ENCODE measurements around the gene AUTS2. TPM values are rescaled to one million over a fixed set of nuclear protein-coding genes. Genes with fewer than 3 reads are reported as not detected.

AUTS2 gene
- total and polyA plus RNA-seq, 4 donors = 4.9 to 24.4 (median 7.0) TPM

DNA sequence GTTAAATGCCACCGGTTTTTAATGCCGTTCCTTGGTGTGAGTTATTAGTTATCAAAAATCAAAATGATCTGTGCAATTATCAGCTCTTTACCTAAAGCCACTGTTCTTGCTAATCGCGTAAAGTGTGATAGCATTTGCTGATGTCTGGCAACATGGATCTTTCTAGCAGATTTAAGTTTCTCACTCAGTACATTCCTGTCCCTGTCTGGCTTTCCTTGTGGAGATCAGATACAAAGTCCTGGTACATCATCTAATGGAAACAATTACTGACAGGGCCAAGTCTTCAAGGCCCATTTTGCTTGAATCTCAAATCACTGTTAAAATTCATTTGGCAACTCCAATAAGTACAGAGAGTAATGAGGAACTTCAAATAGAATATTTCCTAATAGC, 755.7 kb downstream of the AUTS2 start:
- H3K9ac ChIP-seq (ENCODE audit: low read depth in 1 of 2, low read length in 2 of 2) = no peak overlapping the region
- H3K9me3 ChIP-seq (ENCODE audit: control insufficient read depth in 4 of 4, low read length in 3 of 4) = no peaks in the 10 kb centered on the region
- H3K27ac ChIP-seq (ENCODE audit: low read depth in 1 of 2, low read length in 2 of 2) = no peak overlapping the region
- TF ChIP-seq REST (IDR thresholded peaks at IDR 0.05) = no peak
- H3K4me3 ChIP-seq (ENCODE audit: low read depth in 1 of 3, low read length in 3 of 3) = no peak overlapping the region
- no peaks in the 10 kb centered on the region for H3K4me1 ChIP-seq (ENCODE audit: control insufficient read depth in 4 of 4, insufficient read depth in 4 of 4, low read length in 3 of 4)
- no peak for DNase-seq (ENCODE audit: low spot score)
- 91% methylated on average over 4 of the region's 4 CpGs for WGBS
- no peaks in the 10 kb centered on the region for H3K36me3 ChIP-seq (ENCODE audit: control insufficient read depth in 4 of 4, insufficient read depth in 3 of 4, low read depth in 1 of 4, low read length in 3 of 4)
- H3K27me3 ChIP-seq (ENCODE audit: control insufficient read depth in 4 of 4, insufficient read depth in 4 of 4, low read length in 3 of 4) = no peaks in the 10 kb centered on the region

DNA sequence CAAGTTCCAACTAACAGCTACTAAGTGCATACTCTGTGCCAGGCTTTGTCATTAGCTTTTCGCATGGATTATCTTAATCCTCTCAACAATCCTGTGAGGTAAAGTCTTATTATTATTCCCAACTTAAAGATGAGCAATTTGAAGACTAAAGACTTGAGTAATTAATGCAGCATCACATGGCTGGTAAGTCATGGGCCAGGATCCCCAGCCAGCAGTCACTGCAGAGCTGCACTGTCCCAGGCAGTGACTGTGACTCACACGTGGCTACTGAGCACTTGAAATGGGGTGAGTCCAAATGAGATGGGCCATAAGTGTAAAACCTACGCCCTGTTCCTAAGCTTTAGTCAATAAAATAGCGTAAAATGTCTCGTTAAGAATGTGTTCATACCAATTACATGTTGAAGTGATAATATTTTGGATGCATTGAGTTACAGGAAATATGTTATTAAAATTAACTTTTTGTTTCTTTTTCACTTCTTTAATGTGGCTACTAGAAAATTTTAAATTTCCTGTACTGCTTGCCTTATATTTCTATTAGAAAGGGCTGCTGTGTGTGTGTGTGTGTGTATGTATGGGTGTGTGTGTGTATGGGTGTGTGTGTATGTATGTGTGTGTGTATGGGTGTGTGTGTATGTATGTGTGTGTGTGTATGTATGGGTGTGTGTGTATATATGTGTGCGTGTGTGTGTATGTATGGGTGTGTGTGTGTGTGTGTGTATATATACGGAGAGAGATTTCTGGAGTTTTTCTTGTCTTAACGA, 756.3 kb downstream of the AUTS2 start:
- TF ChIP-seq HNF4G (IDR thresholded peaks at IDR 0.05) (no peak), FOXA2 (IDR thresholded peaks at IDR 0.05) (no peak)
- Histone ChIP-seq H3K36me3 (ENCODE audit: control insufficient read depth in 4 of 4, insufficient read depth in 3 of 4, low read depth in 1 of 4, low read length in 3 of 4) (no peaks in the 10 kb centered on the region), H3K27me3 (ENCODE audit: control insufficient read depth in 4 of 4, insufficient read depth in 4 of 4, low read length in 3 of 4) (no peaks in the 10 kb centered on the region), H3K27ac (ENCODE audit: low read depth in 1 of 2, low read length in 2 of 2) (no peak overlapping the region), H3K9me3 (ENCODE audit: control insufficient read depth in 4 of 4, low read length in 3 of 4) (no peaks in the 10 kb centered on the region), H3K4me1 (ENCODE audit: control insufficient read depth in 4 of 4, insufficient read depth in 4 of 4, low read length in 3 of 4) (no peaks in the 10 kb centered on the region), H3K9ac (ENCODE audit: low read depth in 1 of 2, low read length in 2 of 2) (no peak overlapping the region), H3K4me3 (ENCODE audit: low read depth in 1 of 3, low read length in 3 of 3) (no peak overlapping the region)
- no peak for DNase-seq (ENCODE audit: low spot score)
- WGBS = 91% methylated on average over 8 of the region's 8 CpGs

DNA sequence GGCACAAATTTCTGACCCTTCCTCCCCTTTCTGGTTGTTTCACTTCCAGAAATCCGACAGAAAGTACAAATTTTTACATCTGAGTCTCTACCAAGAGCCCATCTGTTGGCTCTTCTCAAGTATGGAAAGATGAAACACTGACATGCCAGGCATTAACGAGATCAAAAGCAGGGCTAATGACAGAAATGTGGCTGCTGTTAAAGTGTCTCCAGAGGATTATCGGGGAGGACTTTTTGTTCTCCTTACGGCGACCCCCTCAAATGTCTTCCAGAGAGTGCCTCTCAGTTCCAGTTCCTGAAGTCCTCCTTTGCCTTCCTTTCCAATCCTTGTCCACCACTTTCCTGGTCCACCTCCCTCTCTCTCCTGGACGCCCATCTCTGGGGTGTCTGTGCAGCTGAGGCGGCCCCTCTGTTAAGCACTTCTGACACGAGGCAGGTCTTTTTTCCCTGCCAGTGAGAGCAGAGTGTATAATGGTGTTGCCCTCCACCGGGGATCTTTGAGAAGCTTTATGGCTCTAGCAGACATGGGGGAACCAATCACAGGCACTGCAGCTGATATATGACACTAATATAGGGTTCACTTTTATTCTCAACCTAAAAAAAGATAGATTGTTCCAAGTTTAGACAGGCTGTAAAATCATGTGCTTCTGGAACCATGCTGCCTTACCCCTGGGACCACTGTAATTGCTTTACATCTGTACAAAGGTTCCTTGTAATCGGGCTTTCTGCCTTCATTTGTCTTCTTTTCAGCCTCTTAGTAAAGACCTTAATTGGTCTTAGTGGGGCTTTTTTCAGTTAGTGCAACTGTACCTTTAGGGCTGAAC, 757.1 kb downstream of the AUTS2 start:
- H3K9ac ChIP-seq (ENCODE audit: low read depth in 1 of 2, low read length in 2 of 2) = no peak overlapping the region
- 88% methylated on average over 10 of the region's 10 CpGs for WGBS
- H3K27ac ChIP-seq (ENCODE audit: low read depth in 1 of 2, low read length in 2 of 2) = no peak overlapping the region
- no peaks in the 10 kb centered on the region for H3K9me3 ChIP-seq (ENCODE audit: control insufficient read depth in 4 of 4, low read length in 3 of 4)
- H3K4me3 ChIP-seq (ENCODE audit: low read depth in 1 of 3, low read length in 3 of 3) = no peak overlapping the region
- no peaks in the 10 kb centered on the region for H3K36me3 ChIP-seq (ENCODE audit: control insufficient read depth in 4 of 4, insufficient read depth in 3 of 4, low read depth in 1 of 4, low read length in 3 of 4)
- H3K27me3 ChIP-seq (ENCODE audit: control insufficient read depth in 4 of 4, insufficient read depth in 4 of 4, low read length in 3 of 4) = no peaks in the 10 kb centered on the region
- TF ChIP-seq RAD21 (IDR thresholded peaks at IDR 0.05) (no peak), JUND (IDR thresholded peaks at IDR 0.05) (no peak), FOXA1 (IDR thresholded peaks at IDR 0.05) (no peak), RXRA (IDR thresholded peaks at IDR 0.05) (no peak), HNF4G (IDR thresholded peaks at IDR 0.05) (no peak), FOXA2 (IDR thresholded peaks at IDR 0.05) (no peak), TAF1 (conservative IDR thresholded peaks at IDR 0.05) (no peak)
- TF ChIP-seq, protein P1, sequence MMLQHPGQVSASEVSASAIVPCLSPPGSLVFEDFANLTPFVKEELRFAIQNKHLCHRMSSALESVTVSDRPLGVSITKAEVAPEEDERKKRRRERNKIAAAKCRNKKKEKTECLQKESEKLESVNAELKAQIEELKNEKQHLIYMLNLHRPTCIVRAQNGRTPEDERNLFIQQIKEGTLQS (IDR thresholded peaks at IDR 0.05) = no peak
- no peak for DNase-seq (ENCODE audit: low spot score)
- no peaks in the 10 kb centered on the region for H3K4me1 ChIP-seq (ENCODE audit: control insufficient read depth in 4 of 4, insufficient read depth in 4 of 4, low read length in 3 of 4)
